Measurements from ENCODE around the gene SYNE1. TPM values are rescaled to one million over a fixed set of nuclear protein-coding genes. Genes with fewer than 3 reads are reported as not detected.

The SYNE1 gene
- total RNA-seq, 3 donors from 2014 or later (not counting 1 experiment from before 2014, with no cell fraction given): 489 to 570 (median 498) TPM

DNA sequence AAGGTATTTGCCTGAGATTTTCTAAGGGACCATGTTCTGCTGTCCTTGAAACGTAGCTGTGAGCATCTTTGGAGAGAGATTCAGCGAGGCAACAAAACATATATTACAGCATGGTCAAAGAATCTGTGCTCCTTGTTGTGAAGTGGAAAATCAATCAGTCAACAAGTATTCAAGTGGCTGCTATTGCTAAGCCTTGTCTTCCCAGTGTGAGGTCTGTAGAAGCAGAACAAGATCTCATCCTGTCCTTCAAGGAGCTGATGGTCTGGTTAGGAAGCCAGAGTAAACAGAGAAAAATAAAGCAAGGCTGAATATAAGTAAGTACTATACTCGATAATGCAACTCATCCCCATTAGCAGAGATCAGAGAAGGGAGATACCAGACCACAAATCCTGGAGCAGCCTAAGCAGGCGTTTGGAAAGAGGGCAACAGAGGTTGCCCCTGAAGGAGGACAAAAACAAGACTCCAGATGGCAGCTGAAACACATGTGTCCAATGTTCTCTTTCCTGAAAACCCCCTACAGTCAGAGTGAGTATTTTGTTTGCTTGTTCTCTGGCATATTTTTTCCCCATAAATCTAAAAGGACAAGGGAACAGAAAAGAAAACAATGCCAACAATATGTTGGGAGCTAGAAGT, 392.0 kb downstream of the SYNE1 start:
- Mint-ChIP-seq H3K4me3 (no peak overlapping the region), H3K4me1 (peaks cover 0 to 9% of the 10 kb centered on the region in 2 donors), H3K36me3 (peaks cover 42% of the 10 kb centered on the region), H3K9me3 (no peaks in the 10 kb centered on the region), H3K27me3 (ENCODE audit: low read depth in 2 of 2) (no peaks in the 10 kb centered on the region), H3K27ac (peak overlapping the region; percentile 5 to 39)
- intact Hi-C loops (cut with micrococcal nuclease): no loop called here
- Histone ChIP-seq H3K36me3 (ENCODE audit: control insufficient read depth, insufficient read depth, low read length) (peaks cover 86% of the 10 kb centered on the region), H3K4me3 (ENCODE audit: low read length) (no peak overlapping the region), H3K27ac (ENCODE audit: low read length) (no peak overlapping the region), H3K27me3 (ENCODE audit: control insufficient read depth, insufficient read depth, low read length) (no peaks in the 10 kb centered on the region), H3K4me1 (ENCODE audit: control insufficient read depth, insufficient read depth, low read length) (no peaks in the 10 kb centered on the region), H3K9me3 (ENCODE audit: control insufficient read depth, insufficient read depth, low read length) (no peaks in the 10 kb centered on the region)
- 96% methylated on average over 4 of the region's 4 CpGs for WGBS (ENCODE audit: insufficient coverage)
- ATAC-seq (no peak), DNase-seq (no peak)
- TF ChIP-seq, protein P1, sequence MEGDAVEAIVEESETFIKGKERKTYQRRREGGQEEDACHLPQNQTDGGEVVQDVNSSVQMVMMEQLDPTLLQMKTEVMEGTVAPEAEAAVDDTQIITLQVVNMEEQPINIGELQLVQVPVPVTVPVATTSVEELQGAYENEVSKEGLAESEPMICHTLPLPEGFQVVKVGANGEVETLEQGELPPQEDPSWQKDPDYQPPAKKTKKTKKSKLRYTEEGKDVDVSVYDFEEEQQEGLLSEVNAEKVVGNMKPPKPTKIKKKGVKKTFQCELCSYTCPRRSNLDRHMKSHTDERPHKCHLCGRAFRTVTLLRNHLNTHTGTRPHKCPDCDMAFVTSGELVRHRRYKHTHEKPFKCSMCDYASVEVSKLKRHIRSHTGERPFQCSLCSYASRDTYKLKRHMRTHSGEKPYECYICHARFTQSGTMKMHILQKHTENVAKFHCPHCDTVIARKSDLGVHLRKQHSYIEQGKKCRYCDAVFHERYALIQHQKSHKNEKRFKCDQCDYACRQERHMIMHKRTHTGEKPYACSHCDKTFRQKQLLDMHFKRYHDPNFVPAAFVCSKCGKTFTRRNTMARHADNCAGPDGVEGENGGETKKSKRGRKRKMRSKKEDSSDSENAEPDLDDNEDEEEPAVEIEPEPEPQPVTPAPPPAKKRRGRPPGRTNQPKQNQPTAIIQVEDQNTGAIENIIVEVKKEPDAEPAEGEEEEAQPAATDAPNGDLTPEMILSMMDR (IDR thresholded peaks at IDR 0.05): no peak

DNA sequence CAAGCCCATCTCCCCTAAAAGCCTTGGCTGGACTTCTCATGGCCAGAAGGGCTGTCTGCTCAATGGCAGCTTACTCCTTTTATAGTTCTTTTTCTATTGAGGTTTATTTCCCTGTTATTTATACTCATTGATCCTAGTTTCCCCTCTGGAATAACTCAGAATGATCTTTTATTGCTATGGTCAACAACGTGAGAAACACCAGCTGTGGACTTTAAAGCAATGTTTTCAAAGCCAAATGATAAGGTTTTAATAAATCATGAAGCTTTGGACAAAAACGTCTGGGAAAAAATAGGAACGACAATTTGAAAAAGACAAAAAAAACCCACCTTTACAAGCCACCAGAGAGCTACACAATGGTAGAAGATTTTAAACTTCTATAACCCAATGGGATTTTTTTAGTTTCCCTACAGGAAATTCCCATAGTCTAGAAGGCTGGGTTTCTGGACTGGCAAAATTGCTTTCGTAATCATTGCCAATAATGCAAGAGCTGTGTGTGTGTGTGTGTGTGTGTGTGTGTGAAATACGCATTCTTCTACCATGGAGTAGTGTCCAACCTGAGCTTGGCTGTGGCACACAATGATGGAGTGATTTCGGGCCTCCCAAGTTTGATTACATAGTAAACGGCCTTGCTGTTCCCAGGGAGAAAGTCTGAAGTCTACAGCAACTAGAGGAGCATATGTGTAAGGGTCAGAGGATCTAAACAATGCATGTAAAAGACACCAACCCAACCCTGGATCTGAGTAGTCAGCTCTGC, 396.0 kb downstream of the SYNE1 start:
- Histone ChIP-seq H3K27ac (ENCODE audit: low read length) (no peak overlapping the region), H3K9me3 (ENCODE audit: control insufficient read depth, insufficient read depth, low read length) (no peaks in the 10 kb centered on the region), H3K36me3 (ENCODE audit: control insufficient read depth, insufficient read depth, low read length) (peaks cover 93% of the 10 kb centered on the region), H3K4me3 (ENCODE audit: low read length) (no peak overlapping the region), H3K27me3 (ENCODE audit: control insufficient read depth, insufficient read depth, low read length) (no peaks in the 10 kb centered on the region), H3K4me1 (ENCODE audit: control insufficient read depth, insufficient read depth, low read length) (no peaks in the 10 kb centered on the region)
- Mint-ChIP-seq H3K36me3 (peaks cover 47% of the 10 kb centered on the region), H3K27ac (peak overlapping the region; percentile 71 to 72), H3K4me1 (peaks cover 0 to 9% of the 10 kb centered on the region in 2 donors), H3K9me3 (no peaks in the 10 kb centered on the region), H3K27me3 (ENCODE audit: low read depth in 2 of 2) (no peaks in the 10 kb centered on the region), H3K4me3 (no peak overlapping the region)
- WGBS (ENCODE audit: insufficient coverage): 98% methylated on average over 5 of the region's 7 CpGs
- TF ChIP-seq, protein P1 (IDR thresholded peaks at IDR 0.05): no peak
- ATAC-seq (no peak), DNase-seq (no peak)
- intact Hi-C loops (cut with micrococcal nuclease): no loop called here

GRCh38 chr6:152240436-152240835, 396.7 kb downstream of the SYNE1 start:
- Mint-ChIP-seq H3K9me3 (no peaks in the 10 kb centered on the region), H3K36me3 (peaks cover 47% of the 10 kb centered on the region), H3K4me1 (peaks cover 0 to 9% of the 10 kb centered on the region in 2 donors), H3K27ac (peak overlapping the region; percentile 71 to 72), H3K4me3 (no peak overlapping the region), H3K27me3 (ENCODE audit: low read depth in 2 of 2) (no peaks in the 10 kb centered on the region)
- DNase-seq (no peak), ATAC-seq (no peak)
- Histone ChIP-seq H3K4me1 (ENCODE audit: control insufficient read depth, insufficient read depth, low read length) (no peaks in the 10 kb centered on the region), H3K36me3 (ENCODE audit: control insufficient read depth, insufficient read depth, low read length) (peaks cover 92% of the 10 kb centered on the region), H3K27ac (ENCODE audit: low read length) (no peak overlapping the region), H3K27me3 (ENCODE audit: control insufficient read depth, insufficient read depth, low read length) (no peaks in the 10 kb centered on the region), H3K4me3 (ENCODE audit: low read length) (no peak overlapping the region), H3K9me3 (ENCODE audit: control insufficient read depth, insufficient read depth, low read length) (no peaks in the 10 kb centered on the region)
- WGBS (ENCODE audit: insufficient coverage): 95% methylated on average over 3 of the region's 3 CpGs
- intact Hi-C loops (cut with micrococcal nuclease): no loop called here
- TF ChIP-seq, protein P1 (IDR thresholded peaks at IDR 0.05): no peak

All from natural killer cell (primary cell).